Pancreas (tissue), 10 donors: ENCODE data around the gene MMP24OS. TPM values are rescaled to one million over a fixed set of nuclear protein-coding genes. Genes with fewer than 3 reads are reported as not detected.
A peak's percentile ranks its signal among the peaks of the same experiment; 100 is the strongest.

Experiments
- ATAC-seq, 4 donors: fragments of 200-7000 bp; cut with Tn5 transposase; one replicate each; pipeline versions ENCODE4 v1.8.0 to v1.9.1; 2020; ENCODE audit warnings: mild to moderate bottlenecking in 4 of 4, moderate library complexity in 4 of 4
- DNase-seq, 6 donors: peaks; one replicate each; pipeline ENCODE4 v3.0.0-alpha.2; 2020
- FAIRE-seq: peaks from 2 replicates; lab custom pipeline; 2012; peaks lifted over from hg19 to GRCh38; lab: Jason Lieb, UNC
- H3K27ac ChIP-seq, 4 donors: fragments of 200-600 bp; sonication (generic); 1 replicate in 3 of 4; 2 replicates in 1 of 4; pipeline versions ENCODE4 v1.5.0 to v1.8.0; 2020
- H3K27me3 ChIP-seq, 4 donors: fragments of 200-600 bp; one replicate each; pipeline ENCODE4 v1.8.0; 2021
- H3K36me3 ChIP-seq, 3 donors: fragments of 200-600 bp; sonication (generic) in 1 of 3; one replicate each; pipeline versions ENCODE4 v1.5.0 to v1.8.0; 2020 to 2021
- H3K4me1 ChIP-seq, 3 donors: fragments of 200-600 bp; one replicate each; pipeline ENCODE4 v1.8.0; 2021
- H3K4me3 ChIP-seq, 4 donors: fragments of 200-600 bp; sonication (generic) in 2 of 4; one replicate each; pipeline versions ENCODE4 v1.5.0 to v1.8.0; 2020 to 2021
- H3K9me3 ChIP-seq, 4 donors: fragments of 200-600 bp; one replicate each; pipeline ENCODE4 v1.8.0; 2021
- CTCF ChIP-seq, 4 donors: fragments of 200-600 bp; sonication (generic) in 3 of 4; IDR thresholded peaks; one replicate each; pipeline versions ENCODE4 v1.5.0 to v1.8.0; 2021; ENCODE audit warnings: antibody characterized with exemption in 4 of 4
- WGBS, 2 donors: extraction: QIAGEN DNeasy Blood & Tissue Kit; methylation state at CpG; one replicate each; pipeline ENCODE4 v1.1.7; 2013; 5-methylcytosine and 5-hydroxymethylcytosine counted together
- intact Hi-C, 3 donors: fragments of 100-400 bp; cut with DNase I; formaldehyde crosslinking; loops; one replicate each; pipeline versions ENCODE4 v1.11.1 to v1.14.2; 2022
- polyA plus RNA-seq, 2 donors: library from polyadenylated mRNA; stranded (reverse); fragments of 200-250 nt; gene quantifications; one replicate each; pipeline ENCODE4 v1.2.3, GENCODE V29; 2013
- total RNA-seq, 6 donors: library from RNA; stranded (reverse); fragmentation: NEBNext Ultra II Directional in 4 of 6; extraction: Animal tissue kit (Norgen Biotek cat#: 25700) in 4 of 6; gene quantifications; one replicate each; pipeline versions ENCODE4 v1.2.1 to v1.2.4, GENCODE V29; 2021 to 2023
- donor health status: healthy with polysubstance abuse.
- donor health status: DM: no; HTN: no; CAD: no; lungs with moderate emphysema.
- donor health status: DM: no; HTN: no; CAD: no.
- donor health status: control.
- donor health status: control.
- donor health status: Bipolar disorder and iron deficiency.
- donor health status: DM: yes; HTN: yes; CAD: no.
- donor health status: DM: no; HTN: no; CAD: no.
- donor health status: DM: no; HTN: no; CAD: no.
- donor health status: DM: yes; HTN: yes; CAD: no.

Gene MMP24OS
- total and polyA plus RNA-seq, 8 donors: 28.9 to 74.9 (median 45.8) TPM

- TF ChIP-seq CTCF (IDR thresholded peaks at IDR 0.05): no peak
- intact Hi-C loops: loop anchor here in 1 of 3 donors (10.0 kb wide), 1 partner anchor 429 kb away; no protein-coding TSS in a partner anchor
- DNase-seq: peak in 2 of 6 donors; percentile 46 to 65
- FAIRE-seq: no peak
- no peak for ATAC-seq
- H3K27me3 ChIP-seq: no peaks in the 10 kb centered on the region
- no peak overlapping the region for H3K27ac ChIP-seq
- H3K9me3 ChIP-seq: no peaks in the 10 kb centered on the region
- H3K4me1 ChIP-seq: peaks cover 0 to 13% (median 6%) of the 10 kb centered on the region in 3 donors
- no peak overlapping the region for H3K4me3 ChIP-seq
- WGBS, 2 donors: 75 to 77% methylated on average over 13 of the region's 13 CpGs
- peaks cover 0 to 15% (median 0%) of the 10 kb centered on the region in 3 donors for H3K36me3 ChIP-seq
Measured at GRCh38 chr20:35273449-35274171, 4.3 kb downstream of the MMP24OS start.

- no peaks in the 10 kb centered on the region for H3K27me3 ChIP-seq
- TF ChIP-seq CTCF (IDR thresholded peaks at IDR 0.05): no peak
- intact Hi-C loops: loop anchor here in 1 of 3 donors (10.0 kb wide), 1 partner anchor 427 kb away; no protein-coding TSS in a partner anchor
- FAIRE-seq: no peak
- 67 to 72% methylated on average over 7 of the region's 7 CpGs for WGBS, 2 donors
- H3K27ac ChIP-seq: no peak overlapping the region
- no peak overlapping the region for H3K4me3 ChIP-seq
- ATAC-seq: no peak
- no peak for DNase-seq
- H3K9me3 ChIP-seq: no peaks in the 10 kb centered on the region
- H3K4me1 ChIP-seq: peaks cover 0 to 8% (median 6%) of the 10 kb centered on the region in 3 donors
- H3K36me3 ChIP-seq: peaks cover 0 to 15% (median 0%) of the 10 kb centered on the region in 3 donors
Measured at GRCh38 chr20:35271904-35272303, 6.0 kb downstream of the MMP24OS start.

GRCh38 chr20:35271073-35271882 lies 6.6 kb downstream of the MMP24OS start:
- Histone ChIP-seq H3K27ac (no peak overlapping the region), H3K27me3 (no peaks in the 10 kb centered on the region), H3K36me3 (peaks cover 0 to 15% (median 0%) of the 10 kb centered on the region in 3 donors), H3K9me3 (no peaks in the 10 kb centered on the region), H3K4me3 (no peak overlapping the region), H3K4me1 (peaks cover 0 to 2% (median 0%) of the 10 kb centered on the region in 3 donors)
- DNase-seq (no peak), ATAC-seq (no peak), FAIRE-seq (no peak)
- TF ChIP-seq CTCF (IDR thresholded peaks at IDR 0.05): no peak
- intact Hi-C loops: loop anchor here in 1 of 3 donors (10.0 kb wide), 1 partner anchor 426 kb away; no protein-coding TSS in a partner anchor
- WGBS, 2 donors: 88% methylated on average over 20 of the region's 20 CpGs

GRCh38 chr20:35270021-35270902 lies 7.7 kb downstream of the MMP24OS start:
- no peaks in the 10 kb centered on the region for H3K4me1 ChIP-seq
- DNase-seq: no peak
- peaks cover 0 to 15% (median 0%) of the 10 kb centered on the region in 3 donors for H3K36me3 ChIP-seq
- 87% methylated on average over 19 of the region's 19 CpGs for WGBS, 2 donors
- no peak overlapping the region for H3K4me3 ChIP-seq
- no peak for FAIRE-seq
- no peak for ATAC-seq
- no peak for TF ChIP-seq CTCF (IDR thresholded peaks at IDR 0.05)
- intact Hi-C loops: loop anchor here in 1 of 3 donors (10.0 kb wide), 1 partner anchor 425 kb away; no protein-coding TSS in a partner anchor
- H3K27me3 ChIP-seq: no peaks in the 10 kb centered on the region
- peak overlapping the region in 1 of 4 donors; percentile 47 for H3K27ac ChIP-seq
- H3K9me3 ChIP-seq: no peaks in the 10 kb centered on the region
